ENCODE data around the gene HDGFL1.

- TF ChIP-seq REST (IDR thresholded peaks at IDR 0.05; ENCODE audit: insufficient read depth in 1 of 2, low read depth in 2 of 2, low read length in 2 of 2) (no peak), POLR2AphosphoS5 (IDR thresholded peaks at IDR 0.05; ENCODE audit: low read depth, low read length) (no peak), TAF1 (IDR thresholded peaks at IDR 0.05; ENCODE audit: borderline replicate concordance, insufficient read depth, low read length) (no peak), SIN3A (IDR thresholded peaks at IDR 0.05; ENCODE audit: borderline replicate concordance, insufficient read depth, low read length) (no peak)
Measured at GRCh38 chr6:22568854-22569253, 512 bp upstream of the HDGFL1 start.

Data from PFSK-1 (cell line).